HG03095 (cell line): ENCODE results near the gene SSH2.
"Not testable (repeated sequence)": the region's sequence is repeated elsewhere in the genome, so short reads cannot be mapped to it uniquely, and the experiment has no call there.

ENCODE experiments used
- ATAC-seq: cut with Tn5 transposase; IDR thresholded peaks from one replicate; pipeline ENCODE4 v1.9.1; 2021; ENCODE audit warnings: moderate library complexity; ENCODE audit not compliant: unreplicated experiment

The SSH2 gene

DNA sequence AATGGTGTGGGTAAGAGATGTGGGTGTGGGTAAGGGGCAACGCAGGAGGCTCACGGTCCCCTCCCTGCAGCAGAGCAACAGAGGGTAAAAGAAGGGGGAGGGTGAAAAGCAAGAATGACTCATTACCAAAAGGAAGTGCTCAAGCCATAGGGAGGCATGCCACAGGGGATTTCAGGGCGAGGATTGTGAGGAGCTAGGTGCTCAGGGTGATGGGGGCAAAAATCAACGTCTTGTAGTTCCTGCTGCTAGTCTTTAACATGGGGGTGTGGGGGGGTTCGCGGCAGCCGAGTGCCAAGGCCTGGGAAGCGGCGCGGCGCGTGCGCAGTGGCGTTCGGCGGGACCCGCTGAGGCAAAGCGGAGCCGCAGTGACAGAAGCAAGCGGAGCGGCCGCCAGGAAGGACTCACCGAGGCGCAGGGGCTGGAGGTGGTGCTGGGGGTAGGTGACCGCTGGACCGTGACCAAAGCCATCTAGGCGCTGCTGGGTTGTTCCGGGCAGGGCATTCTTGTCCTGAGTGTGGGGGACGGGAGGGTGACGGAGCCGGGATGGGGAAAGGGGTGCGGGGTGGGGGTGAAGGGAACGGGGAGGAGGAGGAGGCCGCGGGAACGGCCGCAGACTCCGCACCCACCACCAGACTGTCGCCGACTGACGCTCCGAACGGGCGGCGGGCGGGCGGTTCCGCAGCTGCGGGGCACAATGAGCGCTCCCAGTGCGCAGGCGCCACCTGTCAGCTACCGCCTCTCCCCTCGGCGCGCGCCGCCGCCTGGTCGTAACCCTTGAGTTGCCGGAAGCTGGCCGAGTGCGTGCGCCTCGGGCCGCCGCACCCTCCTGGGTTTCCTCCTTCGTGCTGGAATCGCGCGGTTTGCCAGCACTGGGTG, at the start of gene SSH2:
Gene SSH2 (minus strand): TSS at position 696 of the 876 bp plus-strand sequence. CDS start 228 bp downstream, at position 468.
- peak; percentile 40 for ATAC-seq

DNA sequence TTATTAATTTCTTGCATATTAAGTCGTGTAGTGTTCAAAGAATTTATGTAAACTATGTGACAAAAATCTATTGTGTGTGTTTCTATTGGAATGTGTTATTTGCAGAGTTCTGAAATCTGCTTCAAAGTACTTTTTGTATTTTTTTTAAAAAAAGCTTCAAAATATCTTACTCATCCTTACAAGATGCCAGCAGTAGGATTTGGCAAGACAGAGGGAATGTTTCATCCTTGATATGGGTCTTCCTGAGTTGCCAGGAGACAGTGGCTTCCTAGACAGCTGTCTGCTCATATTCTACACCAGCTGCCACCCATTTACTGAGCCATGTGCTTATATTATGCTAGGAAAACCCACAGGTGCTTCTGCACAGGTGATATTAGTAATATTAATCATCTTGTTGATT, 47.8 kb upstream of the SSH2 start:
- no peak for ATAC-seq

- no peak for ATAC-seq
These were observed 43.0 kb upstream of the SSH2 start for GRCh38 chr17:29973005-29973404.

GRCh38 chr17:29972277-29972676, 42.2 kb upstream of the SSH2 start:
- no peak for ATAC-seq

GRCh38 chr17:29968271-29968670, 38.2 kb upstream of the SSH2 start:
- no peak for ATAC-seq

GRCh38 chr17:29962656-29963055, 32.6 kb upstream of the SSH2 start:
- ATAC-seq = no peak

DNA sequence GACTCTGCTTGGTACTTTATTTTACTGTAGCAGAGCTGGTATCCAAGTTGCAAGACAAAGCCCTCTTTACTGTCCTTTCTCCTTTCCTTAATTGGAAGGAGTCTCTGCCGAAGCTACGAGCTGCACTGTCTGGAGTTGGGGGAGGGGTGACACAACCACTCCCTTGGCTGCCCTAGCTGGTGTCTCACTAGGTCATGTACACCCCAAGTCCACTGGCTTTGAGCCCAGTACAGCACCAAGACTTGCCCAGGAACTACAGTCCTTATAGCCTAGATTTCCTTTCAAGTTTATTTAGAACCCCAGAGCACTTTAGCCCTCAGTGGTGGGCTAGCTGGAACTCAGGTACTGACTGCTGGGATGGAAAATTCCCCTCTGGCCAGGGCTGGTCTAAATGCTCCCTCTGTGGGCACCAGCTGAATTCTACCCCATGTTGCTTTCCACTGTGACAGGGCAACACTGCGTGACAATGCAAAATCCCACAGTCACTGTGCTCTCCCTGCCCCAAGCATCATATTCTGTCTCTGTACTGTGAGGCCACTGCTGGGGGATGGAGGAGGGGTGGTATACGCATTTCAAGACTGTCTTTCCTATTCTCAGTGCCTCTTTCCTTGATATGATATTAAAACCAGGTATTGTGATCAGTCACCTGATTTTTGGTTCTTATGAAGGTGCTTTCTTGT, 29.8 kb upstream of the SSH2 start:
- ATAC-seq = no peak

DNA sequence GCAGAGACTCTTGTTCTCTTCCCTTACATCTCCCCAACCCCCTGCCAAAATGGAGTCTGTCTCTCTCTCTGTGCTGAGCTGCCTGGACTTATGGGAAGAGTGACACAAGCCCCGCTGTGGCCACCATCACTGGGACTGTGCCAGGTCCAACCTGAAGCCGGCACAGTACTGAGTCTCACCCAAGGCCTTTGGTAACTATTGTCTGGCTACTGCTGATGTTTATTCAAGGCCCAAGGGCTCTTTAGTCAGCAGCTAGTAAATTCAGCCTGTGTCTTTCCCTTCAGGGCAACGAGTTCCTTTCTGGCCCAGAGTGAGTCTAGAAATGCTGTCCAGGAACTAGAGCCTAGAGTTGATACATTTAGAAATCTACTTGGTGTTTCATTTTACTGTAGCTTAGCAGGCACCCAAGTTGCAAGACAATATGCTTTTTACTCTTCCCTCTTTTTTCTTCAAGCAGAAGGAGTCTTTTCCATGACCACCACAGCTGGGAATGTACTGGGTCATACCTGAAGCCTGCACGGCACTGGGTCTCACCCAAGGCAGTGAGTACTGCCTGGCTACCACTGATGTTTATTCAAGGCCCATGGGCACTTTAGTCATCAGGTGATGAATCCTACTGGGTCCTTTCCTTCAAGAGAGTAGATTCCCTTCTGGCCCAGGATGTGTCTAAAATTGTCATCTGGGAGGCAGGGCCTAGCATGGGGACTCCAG, 29.1 kb upstream of the SSH2 start:
- ATAC-seq = no peak

DNA sequence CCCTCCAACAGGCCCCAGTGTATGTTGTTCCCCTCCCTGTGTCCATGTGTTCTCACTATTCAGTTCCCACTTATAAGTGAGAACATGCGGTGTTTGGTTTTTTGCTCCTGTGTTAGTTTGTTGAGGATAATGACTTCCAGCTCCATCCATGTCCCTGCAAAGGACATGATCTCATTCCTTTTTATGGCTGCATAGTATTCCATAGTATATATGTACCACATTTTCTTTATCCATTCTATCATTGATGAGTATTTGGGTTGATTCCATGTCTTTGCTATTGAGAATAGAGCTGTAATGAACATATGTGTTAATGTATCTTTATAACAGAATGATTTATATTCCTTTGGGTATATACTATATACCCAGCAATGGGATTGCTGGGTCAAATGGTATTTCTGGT, 27.5 kb upstream of the SSH2 start:
- ATAC-seq = not testable (repeated sequence)

GRCh38 chr17:29956225-29956624, 26.2 kb upstream of the SSH2 start:
- no peak for ATAC-seq

DNA sequence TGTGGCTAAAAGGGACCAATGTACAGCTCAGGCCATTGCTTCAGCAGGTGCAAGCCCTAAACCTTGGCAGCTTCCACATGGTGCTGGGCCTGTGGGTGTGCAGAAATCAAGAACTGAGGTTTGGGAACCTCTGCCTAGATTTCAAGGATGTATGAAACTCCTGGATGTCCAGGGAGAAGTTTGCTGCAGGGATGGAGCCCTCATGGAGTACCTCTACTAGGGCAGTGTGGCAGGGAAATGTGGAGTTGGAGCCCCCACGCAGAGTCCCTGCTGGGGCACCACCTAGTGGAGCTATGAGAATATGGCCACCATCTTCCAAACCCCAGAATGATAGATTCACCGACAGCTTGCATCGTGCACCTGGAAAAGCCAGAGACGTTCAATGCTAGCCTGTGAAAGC, 24.4 kb upstream of the SSH2 start:
- ATAC-seq = no peak

- no peak for ATAC-seq
These were observed 19.7 kb upstream of the SSH2 start for GRCh38 chr17:29949696-29950095.

GRCh38 chr17:29948448-29949215, 18.6 kb upstream of the SSH2 start:
- no peak for ATAC-seq

- no peak for ATAC-seq
These were observed 15.3 kb upstream of the SSH2 start for GRCh38 chr17:29945281-29945680.

GRCh38 chr17:29941334-29941733, 11.3 kb upstream of the SSH2 start, which contains the start of gene EFCAB5:
TSS of gene EFCAB5 (plus strand) at chr17:29941634. CDS start at chr17:29941797, 163 bp downstream.
- ATAC-seq = no peak

DNA sequence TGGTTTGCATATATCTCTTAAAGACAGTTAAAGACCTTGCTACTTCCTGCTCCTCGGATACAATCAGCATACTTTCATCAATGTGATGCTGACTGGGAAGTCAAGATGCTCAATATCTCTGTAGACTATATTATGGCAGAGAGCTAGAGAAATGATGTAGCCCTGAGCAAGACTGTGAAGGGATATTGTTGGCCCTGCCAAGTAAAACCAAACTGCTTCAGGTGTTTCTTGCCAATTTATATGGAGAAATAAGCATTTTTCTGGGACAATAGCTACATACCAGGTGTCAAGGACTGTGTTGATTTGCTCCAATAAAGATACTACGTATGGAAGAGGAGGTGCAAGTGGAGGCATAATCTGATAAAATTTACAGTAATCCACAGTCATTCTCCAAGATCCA, 6.7 kb upstream of the SSH2 start:
- ATAC-seq = no peak

DNA sequence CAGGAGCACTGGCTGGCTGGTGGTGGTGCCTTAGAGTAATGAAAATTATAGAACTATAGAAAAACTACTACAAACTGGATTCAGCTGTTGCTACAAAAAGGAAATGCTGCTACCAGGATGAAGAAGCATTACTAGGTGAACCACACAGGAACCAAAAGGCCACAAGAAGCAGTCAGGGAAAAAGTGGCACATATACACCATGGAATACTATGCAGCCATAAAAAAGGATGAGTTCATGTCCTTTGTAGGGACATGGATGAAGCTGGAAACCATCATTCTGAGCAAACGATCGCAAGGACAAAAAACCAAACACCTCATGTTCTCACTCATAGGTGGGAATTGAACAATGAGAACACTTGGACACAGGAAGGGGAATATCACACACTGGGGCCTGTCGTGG, 5.9 kb upstream of the SSH2 start:
- ATAC-seq = not testable (repeated sequence)

GRCh38 chr17:29933379-29933778, 3.4 kb upstream of the SSH2 start:
- no peak for ATAC-seq

- peak; percentile 62 for ATAC-seq
These were observed 1.4 kb upstream of the SSH2 start for GRCh38 chr17:29931231-29931932.

GRCh38 chr17:29930409-29931010, 482 bp upstream of the SSH2 start:
- no peak for ATAC-seq
